Activated T-cell treated with anti-CD3 and anti-CD28 coated beads for 48 hours (primary cell): ENCODE data around the gene TCF23.

Source experiments
- DNase-seq: peaks from one replicate; pipeline ENCODE4 v3.0.0-alpha.2; 2020; ENCODE audit warnings: low read depth

TCF23 gene

GRCh38 chr2:27128668-27129571 lies 19.9 kb upstream of the TCF23 start:
- no peak for DNase-seq

- no peak for DNase-seq
Observed at GRCh38 chr2:27130396-27130795, 18.4 kb upstream of the TCF23 start.

- DNase-seq: no peak
Observed at GRCh38 chr2:27131429-27131828, 17.4 kb upstream of the TCF23 start.

GRCh38 chr2:27133195-27133875 lies 15.5 kb upstream of the TCF23 start:
- DNase-seq: peak; percentile 21

- peak; percentile 100 for DNase-seq
Observed at GRCh38 chr2:27133905-27134780, 14.7 kb upstream of the TCF23 start, which contains the start of gene PREB. TSS of gene PREB (minus strand) at chr2:27134636. CDS start at chr2:27134421, 215 bp downstream.

- no peak for DNase-seq
Observed at GRCh38 chr2:27134781-27135477, 13.9 kb upstream of the TCF23 start.

GRCh38 chr2:27135478-27135955 lies 13.3 kb upstream of the TCF23 start:
- DNase-seq: no peak

- DNase-seq: no peak
Observed at GRCh38 chr2:27136751-27137150, 12.1 kb upstream of the TCF23 start.

GRCh38 chr2:27137322-27137935 lies 11.4 kb upstream of the TCF23 start:
- DNase-seq: no peak

- no peak for DNase-seq
Observed at GRCh38 chr2:27138111-27138510, 10.7 kb upstream of the TCF23 start.

GRCh38 chr2:27139310-27139709 lies 9.5 kb upstream of the TCF23 start, which contains the start of gene PRR30:
TSS of gene PRR30 (minus strand) at chr2:27139410. CDS start at chr2:27138329, 1,081 bp downstream.
- no peak for DNase-seq

- no peak for DNase-seq
Observed at GRCh38 chr2:27143285-27143684, 5.5 kb upstream of the TCF23 start.

- no peak for DNase-seq
Observed at GRCh38 chr2:27145682-27146081, 3.1 kb upstream of the TCF23 start.

GRCh38 chr2:27147935-27148334 lies 869 bp upstream of the TCF23 start:
- no peak for DNase-seq

GRCh38 chr2:27149570-27150405 lies 984 bp downstream of the TCF23 start:
- DNase-seq: no peak

- DNase-seq: no peak
Observed at GRCh38 chr2:27150639-27151230, 1.9 kb downstream of the TCF23 start.

GRCh38 chr2:27152102-27152795 lies 3.4 kb downstream of the TCF23 start:
- DNase-seq: no peak

GRCh38 chr2:27152796-27153464 lies 4.1 kb downstream of the TCF23 start:
- DNase-seq: no peak
